Lower leg skin (tissue), 4 donors: Measurements from ENCODE around the gene PYM1. TPM values are rescaled to one million over a fixed set of nuclear protein-coding genes. Genes with fewer than 3 reads are reported as not detected.

ENCODE experiments used
- DNase-seq, 2 donors: peaks; one replicate each; pipeline ENCODE4 v3.0.0-alpha.2; 2019; ENCODE audit warnings: low spot score in 2 of 2
- H3K4me3 ChIP-seq: fragments of 200-600 bp; sonication (generic); 2 replicates; pipeline ENCODE4 v1.5.1; 2017; ENCODE audit warnings: mild to moderate bottlenecking, low read depth; ENCODE audit not compliant: poor library complexity, severe bottlenecking
- POLR2A ChIP-seq, 2 donors: fragments of 450-650 bp; IDR thresholded peaks; one replicate each; pipeline ENCODE4 v1.6.1; 2016 to 2017; ENCODE audit warnings: antibody characterized with exemption in 2 of 2, mild to moderate bottlenecking in 1 of 2, moderate library complexity in 1 of 2
- WGBS, 2 donors: methylation state at CpG; one replicate each; pipeline ENCODE4 v1.1.5; 2018; 5-methylcytosine and 5-hydroxymethylcytosine counted together
- intact Hi-C: fragments of 100-400 bp; cut with DNase I; formaldehyde crosslinking; loops from one replicate; pipeline ENCODE4 v1.15.0; 2023; ENCODE audit warnings: low total_unique reads
- total RNA-seq, 4 donors: library from RNA; depleted of rRNA; stranded (reverse); fragments of >200 nt; gene quantifications; one replicate each; pipeline ENCODE4 v1.1.0, GENCODE V29; 2016
- TF ChIP-seq, protein P1 (sequence below), 3 donors: fragments of 450-650 bp; IDR thresholded peaks; one replicate each; pipeline ENCODE4 v1.5.1; 2016; ENCODE audit warnings: antibody characterized with exemption in 3 of 3, mild to moderate bottlenecking in 3 of 3, moderate library complexity in 2 of 3

PYM1 gene
- total RNA-seq, 4 donors from 2014 or later = 46.8 to 63.7 (median 49.1) TPM

DNA sequence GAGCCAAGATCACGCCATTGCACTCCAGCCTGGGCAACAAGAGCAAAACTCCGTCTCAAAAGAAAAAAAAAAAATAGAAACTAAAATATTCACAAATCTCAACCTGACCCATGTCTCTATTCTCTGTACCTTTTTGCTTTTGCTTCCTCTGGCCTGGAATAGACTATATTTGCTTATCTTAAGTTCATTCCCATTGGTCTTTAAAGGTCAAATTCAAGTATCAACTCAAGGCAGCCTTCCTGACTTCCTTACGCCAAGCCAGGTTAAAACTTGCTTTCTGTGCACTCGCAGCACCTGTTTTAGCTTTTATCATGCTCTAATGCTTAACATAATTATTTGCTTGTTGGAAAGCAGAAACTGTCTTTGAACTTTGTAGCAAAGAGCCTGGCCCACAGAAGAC is 14.8 kb downstream of the PYM1 start:
- DNase-seq = no peak

DNA sequence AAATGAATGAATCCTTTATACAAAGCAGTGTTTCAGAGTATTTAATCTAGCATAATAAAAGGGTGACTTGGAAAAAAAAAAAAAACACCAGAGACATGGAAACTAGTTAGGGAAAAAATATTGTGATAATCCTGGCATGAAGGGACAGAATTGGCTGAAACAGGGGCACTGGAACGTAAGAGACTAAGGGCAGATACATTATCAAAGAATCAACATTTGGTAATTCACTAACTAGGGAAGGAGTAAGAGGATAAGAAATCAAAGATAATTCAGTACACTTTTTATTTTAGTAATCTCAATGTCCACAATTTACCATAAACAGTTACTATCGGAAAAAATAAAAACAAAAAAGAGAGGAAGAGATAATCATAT is 18.2 kb downstream of the PYM1 start:
- WGBS, 2 donors = 57 to 59% methylated on average over 2 of the region's 2 CpGs
- no peak overlapping the region for H3K4me3 ChIP-seq
- intact Hi-C loops = no loop called here
- TF ChIP-seq, protein P1, sequence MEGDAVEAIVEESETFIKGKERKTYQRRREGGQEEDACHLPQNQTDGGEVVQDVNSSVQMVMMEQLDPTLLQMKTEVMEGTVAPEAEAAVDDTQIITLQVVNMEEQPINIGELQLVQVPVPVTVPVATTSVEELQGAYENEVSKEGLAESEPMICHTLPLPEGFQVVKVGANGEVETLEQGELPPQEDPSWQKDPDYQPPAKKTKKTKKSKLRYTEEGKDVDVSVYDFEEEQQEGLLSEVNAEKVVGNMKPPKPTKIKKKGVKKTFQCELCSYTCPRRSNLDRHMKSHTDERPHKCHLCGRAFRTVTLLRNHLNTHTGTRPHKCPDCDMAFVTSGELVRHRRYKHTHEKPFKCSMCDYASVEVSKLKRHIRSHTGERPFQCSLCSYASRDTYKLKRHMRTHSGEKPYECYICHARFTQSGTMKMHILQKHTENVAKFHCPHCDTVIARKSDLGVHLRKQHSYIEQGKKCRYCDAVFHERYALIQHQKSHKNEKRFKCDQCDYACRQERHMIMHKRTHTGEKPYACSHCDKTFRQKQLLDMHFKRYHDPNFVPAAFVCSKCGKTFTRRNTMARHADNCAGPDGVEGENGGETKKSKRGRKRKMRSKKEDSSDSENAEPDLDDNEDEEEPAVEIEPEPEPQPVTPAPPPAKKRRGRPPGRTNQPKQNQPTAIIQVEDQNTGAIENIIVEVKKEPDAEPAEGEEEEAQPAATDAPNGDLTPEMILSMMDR (IDR thresholded peaks at IDR 0.05) = no peak
- TF ChIP-seq POLR2A (IDR thresholded peaks at IDR 0.05) = no peak
- no peak for DNase-seq

More for the DNA sequence above, 14.8 kb downstream of the PYM1 start:
- intact Hi-C loops = no loop called here
- H3K4me3 ChIP-seq = no peak overlapping the region
- WGBS, 2 donors = 87 to 89% methylated on average over 4 of the region's 4 CpGs
- TF ChIP-seq, protein P1 (IDR thresholded peaks at IDR 0.05) = no peak
- no peak for TF ChIP-seq POLR2A (IDR thresholded peaks at IDR 0.05)

DNA sequence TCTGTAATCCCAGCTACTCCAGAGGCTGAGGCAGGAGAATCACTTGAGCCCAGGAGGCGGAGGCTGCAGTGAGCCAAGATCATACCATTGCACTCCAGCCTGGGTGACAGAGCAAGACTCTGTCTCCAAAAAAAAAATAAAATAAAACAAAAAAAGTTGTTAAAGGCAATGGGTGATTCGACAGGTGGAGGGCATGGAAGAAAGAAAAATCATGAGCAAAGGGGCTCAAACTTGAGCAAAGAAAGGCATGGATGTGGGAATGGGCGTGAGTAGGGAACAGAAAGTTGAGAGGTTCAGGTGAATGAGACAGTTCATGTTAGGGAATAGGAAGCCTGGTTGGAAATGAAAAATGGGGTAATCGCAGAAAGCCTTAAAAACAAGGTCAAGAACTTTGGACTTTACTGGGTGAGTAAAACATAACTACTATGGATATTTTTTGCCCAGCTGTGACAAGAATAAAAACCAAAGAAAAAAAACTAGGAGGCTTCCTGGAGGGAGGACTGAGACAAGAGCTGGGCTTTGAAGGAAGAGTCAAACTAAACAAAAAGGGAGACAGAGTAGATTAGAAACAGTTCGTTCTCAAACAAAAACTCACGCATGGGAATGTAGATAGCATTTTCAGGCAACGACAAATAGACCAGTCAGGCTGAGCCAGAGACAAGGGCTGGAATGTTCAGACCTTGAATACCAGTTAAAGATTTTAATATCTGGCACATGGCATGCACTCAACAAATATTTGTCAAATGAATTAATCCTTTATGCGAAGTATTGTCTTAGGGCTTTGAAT is 18.8 kb downstream of the PYM1 start:
- no peak overlapping the region for H3K4me3 ChIP-seq
- intact Hi-C loops = no loop called here
- 53 to 56% methylated on average over 8 of the region's 8 CpGs for WGBS, 2 donors
- DNase-seq = no peak
- no peak for TF ChIP-seq POLR2A (IDR thresholded peaks at IDR 0.05)
- TF ChIP-seq, protein P1 (IDR thresholded peaks at IDR 0.05) = no peak

DNA sequence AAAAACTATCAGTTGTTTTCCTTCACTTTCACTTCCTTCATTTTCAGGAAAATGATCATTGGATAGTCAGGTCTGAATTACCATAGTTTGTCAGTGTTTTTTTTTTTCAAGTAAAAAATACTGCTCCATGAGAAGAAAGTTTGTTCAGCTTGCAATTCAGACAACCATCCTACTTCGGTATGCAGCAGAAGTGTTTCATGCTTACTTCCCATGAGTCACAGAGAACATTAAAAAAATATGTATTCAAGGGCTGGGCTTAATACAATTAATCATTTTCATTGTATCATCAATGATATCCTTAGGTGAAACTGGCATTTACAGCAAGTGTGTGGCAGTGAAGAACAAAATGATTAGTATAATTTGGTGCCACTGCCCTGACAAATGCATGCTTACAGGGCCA is 21.6 kb downstream of the PYM1 start:
- intact Hi-C loops = no loop called here
- TF ChIP-seq, protein P1 (IDR thresholded peaks at IDR 0.05) = no peak
- no peak for TF ChIP-seq POLR2A (IDR thresholded peaks at IDR 0.05)
- DNase-seq = no peak
- H3K4me3 ChIP-seq = no peak overlapping the region
- 35 to 37% methylated on average over 1 of the region's 1 CpG for WGBS, 2 donors

- no peak for TF ChIP-seq POLR2A (IDR thresholded peaks at IDR 0.05)
- TF ChIP-seq, protein P1 (IDR thresholded peaks at IDR 0.05) = no peak
- WGBS, 2 donors = 95% methylated on average over 7 of the region's 7 CpGs
- intact Hi-C loops = no loop called here
- H3K4me3 ChIP-seq = no peak overlapping the region
- no peak for DNase-seq
These were observed 25.7 kb downstream of the PYM1 start for GRCh38 chr12:55901881-55902490.
